Fibroblast of the aortic adventitia (primary cell): ENCODE data around the gene RAP1GAP. TPM values are rescaled to one million over a fixed set of nuclear protein-coding genes. Genes with fewer than 3 reads are reported as not detected.

Source experiments
- DNase-seq: peaks from one replicate; pipeline ENCODE4 v3.0.0-alpha.2; 2010; ENCODE audit warnings: low read depth
- H3K4me3 ChIP-seq: 2 replicates; pipeline ENCODE4 v1.5.1; 2011; ENCODE audit warnings: low read depth, mild to moderate bottlenecking, control low read depth, low read length, moderate library complexity
- total RNA-seq: library from RNA; depleted of rRNA; stranded (reverse); fragments of >200 nt; gene quantifications from 2 replicates; pipeline ENCODE4 v1.2.3, GENCODE V29; 2012; ENCODE audit warnings: low replicate concordance
- TF ChIP-seq, protein P1 (sequence below): IDR thresholded peaks from 2 replicates; pipeline ENCODE4 v1.5.1; 2011; ENCODE audit warnings: mild to moderate bottlenecking, low read length, control low read depth, inconsistent platforms; ENCODE audit not compliant: insufficient read depth

The RAP1GAP gene
- total RNA-seq, 1 donor, result 0.09 TPM

DNA sequence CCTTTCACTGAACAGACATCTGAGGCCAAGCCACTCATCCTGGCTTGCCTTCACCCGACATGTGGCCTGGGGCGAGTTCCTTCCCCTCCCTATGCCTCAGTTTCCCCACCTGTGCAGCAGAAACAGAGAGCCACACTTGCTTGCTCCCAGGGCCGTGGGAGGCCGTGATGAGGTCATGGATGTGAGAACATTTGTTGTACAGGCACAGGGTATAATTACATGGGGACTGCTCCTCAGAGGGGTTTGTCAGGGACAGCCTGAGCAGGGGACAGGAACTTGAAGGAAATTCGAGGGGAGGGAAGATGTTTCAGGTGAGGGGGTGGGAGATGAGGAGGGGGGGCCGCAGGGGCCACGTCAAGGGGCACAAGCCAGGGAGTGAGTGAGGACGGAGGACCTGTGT, 103.9 kb downstream of the RAP1GAP start:
- no peak for DNase-seq
- TF ChIP-seq, protein P1, sequence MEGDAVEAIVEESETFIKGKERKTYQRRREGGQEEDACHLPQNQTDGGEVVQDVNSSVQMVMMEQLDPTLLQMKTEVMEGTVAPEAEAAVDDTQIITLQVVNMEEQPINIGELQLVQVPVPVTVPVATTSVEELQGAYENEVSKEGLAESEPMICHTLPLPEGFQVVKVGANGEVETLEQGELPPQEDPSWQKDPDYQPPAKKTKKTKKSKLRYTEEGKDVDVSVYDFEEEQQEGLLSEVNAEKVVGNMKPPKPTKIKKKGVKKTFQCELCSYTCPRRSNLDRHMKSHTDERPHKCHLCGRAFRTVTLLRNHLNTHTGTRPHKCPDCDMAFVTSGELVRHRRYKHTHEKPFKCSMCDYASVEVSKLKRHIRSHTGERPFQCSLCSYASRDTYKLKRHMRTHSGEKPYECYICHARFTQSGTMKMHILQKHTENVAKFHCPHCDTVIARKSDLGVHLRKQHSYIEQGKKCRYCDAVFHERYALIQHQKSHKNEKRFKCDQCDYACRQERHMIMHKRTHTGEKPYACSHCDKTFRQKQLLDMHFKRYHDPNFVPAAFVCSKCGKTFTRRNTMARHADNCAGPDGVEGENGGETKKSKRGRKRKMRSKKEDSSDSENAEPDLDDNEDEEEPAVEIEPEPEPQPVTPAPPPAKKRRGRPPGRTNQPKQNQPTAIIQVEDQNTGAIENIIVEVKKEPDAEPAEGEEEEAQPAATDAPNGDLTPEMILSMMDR, result no peak
- H3K4me3 ChIP-seq, result no peak overlapping the region

DNA sequence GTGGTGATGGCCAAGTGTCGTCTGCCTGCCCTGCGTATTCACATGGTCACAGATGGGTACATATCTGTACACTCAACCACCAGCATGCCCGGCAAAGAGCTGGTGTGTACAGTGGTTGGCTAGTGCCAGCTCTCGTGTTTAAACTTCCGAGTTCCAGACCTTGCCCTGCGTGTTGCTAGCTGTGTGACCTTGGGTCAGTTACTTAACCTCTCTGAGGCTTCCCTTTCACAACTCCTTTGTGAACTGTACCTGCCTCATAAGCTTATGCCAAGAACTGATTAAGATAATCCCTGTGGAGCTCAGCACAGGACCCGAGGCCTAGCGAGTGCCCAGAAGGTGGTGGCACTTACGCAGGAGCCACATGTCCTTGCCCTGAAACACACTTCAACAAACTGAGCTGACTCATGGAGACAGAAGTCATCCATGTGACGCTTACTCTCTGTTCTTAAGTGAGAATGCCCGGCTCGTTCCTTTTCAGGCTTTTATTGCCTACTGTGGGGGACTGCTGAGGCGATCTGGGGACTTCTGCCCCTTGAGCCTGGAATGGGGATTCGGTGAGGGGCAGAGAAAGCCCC, 104.5 kb downstream of the RAP1GAP start:
- H3K4me3 ChIP-seq, result no peak overlapping the region
- no peak for DNase-seq
- TF ChIP-seq, protein P1, result no peak

DNA sequence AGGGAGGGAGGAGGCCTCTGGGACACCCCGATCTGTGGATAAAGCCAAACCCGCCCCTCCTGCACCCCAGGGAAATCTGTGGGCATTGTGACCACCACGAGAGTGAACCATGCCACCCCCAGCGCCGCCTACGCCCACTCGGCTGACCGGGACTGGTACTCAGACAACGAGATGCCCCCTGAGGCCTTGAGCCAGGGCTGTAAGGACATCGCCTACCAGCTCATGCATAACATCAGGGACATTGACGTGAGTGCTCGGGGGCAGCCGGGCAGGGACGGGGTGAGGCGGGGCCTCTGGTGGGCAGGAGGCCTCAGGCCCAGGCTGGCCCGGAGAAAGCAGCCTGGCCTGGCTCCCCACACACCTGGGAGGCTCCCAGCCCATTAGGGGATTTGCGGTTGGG, 105.2 kb downstream of the RAP1GAP start:
- H3K4me3 ChIP-seq, result no peak overlapping the region
- TF ChIP-seq, protein P1, result no peak
- DNase-seq, result no peak

DNA sequence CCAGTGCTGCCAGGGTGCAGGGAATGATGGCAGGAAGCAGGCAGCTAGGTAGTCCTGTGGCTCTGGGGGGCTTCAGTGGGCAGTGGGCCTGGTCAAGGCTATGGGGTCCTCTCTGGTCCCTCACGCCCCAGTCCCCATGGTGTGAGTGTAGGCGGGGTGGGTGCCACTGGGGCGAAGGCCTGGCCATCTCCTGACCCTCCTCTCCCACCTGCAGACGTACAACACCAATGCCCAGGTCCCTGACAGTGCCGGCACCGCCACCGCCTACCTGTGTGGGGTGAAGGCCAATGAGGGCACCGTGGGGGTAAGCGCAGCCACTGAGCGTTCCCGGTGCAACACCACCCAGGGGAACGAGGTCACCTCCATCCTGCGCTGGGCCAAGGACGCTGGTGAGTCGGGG, 106.3 kb downstream of the RAP1GAP start:
- TF ChIP-seq, protein P1, result no peak
- DNase-seq, result no peak
- H3K4me3 ChIP-seq, result no peak overlapping the region

DNA sequence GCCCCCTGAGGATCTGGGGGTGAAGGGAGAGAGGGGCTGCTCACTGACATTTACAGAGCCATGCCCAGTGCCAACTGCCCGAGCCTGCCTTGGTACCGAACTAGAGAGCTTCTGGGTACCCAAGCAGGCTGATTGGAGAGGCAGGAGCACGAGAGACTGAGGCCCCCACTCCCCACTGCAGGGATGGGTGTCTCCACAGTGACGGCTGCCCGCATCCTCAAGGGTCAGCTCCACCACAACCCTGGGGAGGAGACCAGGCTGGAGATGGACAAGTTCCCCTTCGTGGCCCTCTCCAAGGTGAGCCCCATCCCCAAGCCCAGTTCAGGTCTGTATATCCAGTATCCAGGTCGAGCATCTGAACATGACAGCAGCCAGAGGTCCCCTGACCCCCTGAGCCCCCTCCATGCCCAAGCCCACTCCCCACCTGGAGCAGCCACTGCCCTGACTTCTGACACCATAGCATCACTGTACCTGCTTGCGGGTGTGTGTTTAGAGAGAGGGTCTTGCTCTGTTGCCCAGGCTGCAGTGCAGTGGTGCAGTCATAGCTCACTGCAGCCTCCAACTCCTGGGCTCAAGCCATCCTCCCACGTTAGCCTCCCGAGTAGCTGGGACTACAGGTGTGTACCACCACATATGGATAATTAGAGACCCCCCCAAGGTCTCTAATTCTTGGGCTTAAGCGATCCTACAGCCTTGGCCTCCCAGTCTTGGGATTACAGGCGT, 108.1 kb downstream of the RAP1GAP start:
- TF ChIP-seq, protein P1, result no peak
- no peak for DNase-seq
- no peak overlapping the region for H3K4me3 ChIP-seq

DNA sequence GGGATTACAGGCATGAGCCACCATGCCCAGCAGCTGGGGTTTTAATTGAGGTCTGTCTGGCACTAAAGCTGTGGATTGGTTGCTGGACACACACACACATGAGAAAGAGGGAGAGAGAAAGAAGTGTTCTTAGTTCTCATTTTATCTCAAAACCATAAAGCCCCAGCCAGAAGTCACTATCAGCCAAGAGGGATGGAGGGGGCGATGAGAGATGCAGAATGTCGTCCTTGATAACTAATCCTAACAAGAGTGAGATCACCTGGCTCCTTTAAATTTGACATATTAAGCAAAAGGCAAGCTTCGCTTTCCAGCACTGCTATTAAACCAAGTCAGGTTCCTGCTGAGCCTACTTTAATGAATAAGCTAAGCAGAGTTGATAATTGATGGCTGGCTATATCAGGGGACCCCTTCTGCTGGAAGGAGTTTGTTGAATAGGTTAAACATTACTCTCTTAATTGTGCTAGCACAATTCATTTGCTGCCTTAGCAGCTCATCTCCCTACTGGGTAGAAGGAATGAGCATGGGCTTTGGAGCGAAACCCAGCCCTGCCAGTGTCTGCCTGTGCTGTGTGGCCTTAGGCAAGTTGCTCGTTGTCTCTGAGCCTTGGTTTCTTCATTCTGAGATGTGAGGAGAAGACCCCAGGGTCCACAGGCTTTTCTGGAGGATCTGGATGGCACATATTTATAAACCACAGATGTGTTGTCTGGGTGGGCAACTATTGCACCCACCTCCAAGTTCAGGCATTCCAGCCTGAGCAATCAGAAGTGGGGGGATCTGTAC, 109.2 kb downstream of the RAP1GAP start:
- TF ChIP-seq, protein P1, result no peak
- DNase-seq, result no peak
- H3K4me3 ChIP-seq, result no peak overlapping the region
